HG03521 (cell line): ENCODE results near the gene TEX35.

Experiments used
- ATAC-seq: cut with Tn5 transposase; IDR thresholded peaks from one replicate; pipeline ENCODE4 v1.9.1; 2021; ENCODE audit warnings: mild to moderate bottlenecking, moderate library complexity; ENCODE audit not compliant: unreplicated experiment

TEX35 gene

GRCh38 chr1:178571807-178572206 lies 58.9 kb downstream of the TEX35 start:
- no peak for ATAC-seq
